Sigmoid colon (tissue), 4 donors: ENCODE measurements around the gene PTCH1.

ENCODE experiments used
- CTCF ChIP-seq, 4 experiments: fragments of 450-650 bp in 3 of 4; fragments of 200-600 bp in 1 of 4; IDR thresholded peaks; one replicate each; pipeline ENCODE4 v1.5.1; 2016 to 2019; ENCODE audit warnings: antibody characterized with exemption in 4 of 4, mild to moderate bottlenecking in 3 of 4, moderate library complexity in 2 of 4
- EP300 ChIP-seq, 4 donors: sonication (generic); formaldehyde crosslinking; IDR thresholded peaks; one replicate each; pipeline ENCODE4 v1.6.1; 2017; ENCODE audit warnings: antibody characterized with exemption in 4 of 4
- POLR2AphosphoS5 ChIP-seq, 4 donors: sonication (generic); formaldehyde crosslinking; IDR thresholded peaks; one replicate each; pipeline ENCODE4 v1.6.1; 2017; ENCODE audit warnings: antibody characterized with exemption in 4 of 4

- TF ChIP-seq CTCF (IDR thresholded peaks at IDR 0.05) (no peak), POLR2AphosphoS5 (IDR thresholded peaks at IDR 0.05) (peak in 1 of 4 donors; percentile 8), EP300 (IDR thresholded peaks at IDR 0.05) (no peak)
These were observed at the start of gene PTCH1 for GRCh38 chr9:95516734-95517558.
